OCI-LY3 (cell line): ENCODE results near the gene TMEM218.

ENCODE experiments used
- H2AFZ ChIP-seq: fragments of 200-600, 300-600 bp; shearing (Covaris generic); 2 replicates; pipeline ENCODE4 v1.6.0; 2014; ENCODE audit warnings: antibody characterized with exemption, low read depth, low read length
- H3K27ac ChIP-seq: fragments of 200-600, 300-600 bp; sonication (generic); 2 replicates; pipeline ENCODE4 v1.5.1; 2014; ENCODE audit warnings: mild to moderate bottlenecking, low read length, moderate library complexity, mixed read lengths
- H3K27me3 ChIP-seq: fragments of 200-600, 300-600 bp; sonication (generic); 2 replicates; pipeline ENCODE4 v1.6.1; 2014; ENCODE audit warnings: low read depth, low read length, mixed read lengths
- H3K36me3 ChIP-seq: fragments of 200-600, 300-600 bp; sonication (generic); replicated peaks from 2 replicates; pipeline ENCODE3; 2014; ENCODE audit warnings: low read depth, low read length, mixed read lengths
- H3K4me1 ChIP-seq: fragments of 300-600, 200-600 bp; sonication (generic); 2 replicates; pipeline ENCODE4 v1.6.1; 2014; ENCODE audit warnings: low read length, mixed read lengths
- H3K4me2 ChIP-seq: fragments of 200-600, 300-600 bp; sonication (generic); 2 replicates; pipeline ENCODE4 v1.6.1; 2014; ENCODE audit warnings: low read length, mixed read lengths
- H3K4me3 ChIP-seq: fragments of 300-600, 200-600 bp; sonication (generic); 2 replicates; pipeline ENCODE4 v1.5.1; 2014; ENCODE audit warnings: antibody characterized with exemption, mild to moderate bottlenecking, low read length, moderate library complexity
- H3K79me2 ChIP-seq: fragments of 300-600, 200-600 bp; shearing (Covaris generic); 2 replicates; pipeline ENCODE4 v1.6.1; 2014; ENCODE audit warnings: mild to moderate bottlenecking, low read length, mixed read lengths
- H3K9ac ChIP-seq: fragments of 300-600, 200-600 bp; shearing (Covaris generic); 2 replicates; pipeline ENCODE4 v1.6.0; 2014; ENCODE audit warnings: mild to moderate bottlenecking, low read length, moderate library complexity
- H3K9me3 ChIP-seq: fragments of 200-600, 300-600 bp; shearing (Covaris generic); 2 replicates; pipeline ENCODE4 v1.6.1; 2014; ENCODE audit warnings: low read length, mixed read lengths; ENCODE audit not compliant: insufficient read depth
- H4K20me1 ChIP-seq: fragments of 200-600, 300-600 bp; sonication (generic); 2 replicates; pipeline ENCODE4 v1.6.1; 2016; ENCODE audit warnings: low read length, mixed read lengths; ENCODE audit not compliant: insufficient read depth
- CTCF ChIP-seq: fragments of 200-600, 300-600 bp; sonication (generic); IDR thresholded peaks from 2 replicates; pipeline ENCODE4 v1.5.1; 2014; ENCODE audit warnings: antibody characterized with exemption, low read length, low read depth
- EZH2phosphoT487 ChIP-seq: fragments of 200-600 bp; shearing (Covaris generic); IDR thresholded peaks from 2 replicates; pipeline ENCODE4 v1.6.1; 2018; ENCODE audit warnings: antibody characterized with exemption, mixed run types, low read depth

Gene TMEM218

GRCh38 chr11:125111343-125112207 is at the start of gene TMEM218:
Gene TMEM218, minus strand, starts transcription at chr11:125111626. Its CDS starts 9,385 bp downstream, at chr11:125102241.
- Histone ChIP-seq H3K4me2 (peak within 1 kb of the TSS; percentile 92), H3K4me3 (peak within 1 kb of the TSS; percentile 87), H3K9me3 (no peaks in the 10 kb centered on the region), H3K27ac (peak within 1 kb of the TSS; percentile 49), H3K79me2 (peaks cover 12% of the 10 kb centered on the region), H3K9ac (peak within 1 kb of the TSS; percentile 77), H2AFZ (peak within 1 kb of the TSS; percentile 79), H4K20me1 (no peaks in the 10 kb centered on the region), H3K27me3 (no peaks in the 10 kb centered on the region), H3K4me1 (peaks cover 10% of the 10 kb centered on the region), H3K36me3 (no peaks in the 10 kb centered on the region)
- TF ChIP-seq CTCF (no peak), EZH2phosphoT487 (no peak)

- Histone ChIP-seq H3K9ac (no peak overlapping the region), H3K4me2 (no peak overlapping the region), H4K20me1 (no peaks in the 10 kb centered on the region), H3K79me2 (no peaks in the 10 kb centered on the region), H3K4me1 (no peaks in the 10 kb centered on the region), H3K4me3 (no peak overlapping the region), H3K36me3 (no peaks in the 10 kb centered on the region), H3K27me3 (peaks cover 4% of the 10 kb centered on the region; the same call in 1 of the 2 replicates), H3K9me3 (no peaks in the 10 kb centered on the region), H3K27ac (no peak overlapping the region), H2AFZ (no peak overlapping the region)
- TF ChIP-seq CTCF, result no peak
- TF ChIP-seq EZH2phosphoT487, result no peak
Observed at GRCh38 chr11:125157953-125158680, 46.7 kb upstream of the TMEM218 start.

GRCh38 chr11:125157118-125157733 is 45.8 kb upstream of the TMEM218 start:
- Histone ChIP-seq H3K4me1 (no peaks in the 10 kb centered on the region), H3K36me3 (no peaks in the 10 kb centered on the region), H3K27me3 (peaks cover 4% of the 10 kb centered on the region; the same call in 1 of the 2 replicates), H3K9ac (no peak overlapping the region), H3K9me3 (no peaks in the 10 kb centered on the region), H4K20me1 (no peaks in the 10 kb centered on the region), H3K4me2 (no peak overlapping the region), H3K27ac (no peak overlapping the region), H3K79me2 (no peaks in the 10 kb centered on the region), H2AFZ (no peak overlapping the region), H3K4me3 (no peak overlapping the region)
- TF ChIP-seq EZH2phosphoT487, result no peak
- no peak for TF ChIP-seq CTCF
